Renal pelvis (tissue), 4 donors: Measurements from ENCODE around the gene RMND5A. TPM values are rescaled to one million over a fixed set of nuclear protein-coding genes. Genes with fewer than 3 reads are reported as not detected.

Source experiments
- DNase-seq: peaks from one replicate; pipeline ENCODE4 v3.0.0-alpha.2; 2013
- polyA plus RNA-seq, 3 donors: library from polyadenylated mRNA; unstranded; fragments of 120-200 nt; gene quantifications; one replicate each; pipeline ENCODE4 v1.2.1, GENCODE V29; 2013; ENCODE audit not compliant: insufficient read length in 3 of 3

Gene RMND5A
- polyA plus RNA-seq, 3 donors: 53.1 to 62.7 (median 56.5) TPM

- no peak for DNase-seq
Measured at GRCh38 chr2:86825036-86825692, 105.1 kb downstream of the RMND5A start.

GRCh38 chr2:86825693-86826381, 105.7 kb downstream of the RMND5A start:
- no peak for DNase-seq

GRCh38 chr2:86826951-86827350, 106.9 kb downstream of the RMND5A start:
- DNase-seq: no peak

Other genes starting within 250 kb of the RMND5A start
- 100 to 1,000 TPM; 112 to 146 (median 126) TPM for gene CHMP3, start 156.8 kb upstream of the RMND5A start, polyA plus RNA-seq
- 10 to 100 TPM; 28.7 to 37.7 (median 36.2) TPM for gene RNF103, start 96.4 kb upstream of the RMND5A start, polyA plus RNA-seq
- under 1 TPM; 0.26 to 0.37 (median 0.36) TPM for gene CD8A, start 70.6 kb downstream of the RMND5A start, polyA plus RNA-seq
- under 1 TPM; 0.18 to 0.88 (median 0.27) TPM for gene CD8B, start 141.6 kb downstream of the RMND5A start, polyA plus RNA-seq
- gene RGPD1, start 221.8 kb downstream of the RMND5A start, polyA plus RNA-seq: 1 to 10 TPM; 1.1 to 2.7 (median 2.1) TPM